Measurements from ENCODE around the gene LYRM4. TPM values are rescaled to one million over a fixed set of nuclear protein-coding genes. Genes with fewer than 3 reads are reported as not detected.

Gene LYRM4
- total and polyA plus RNA-seq, 2 donors (not counting 1 experiment from before 2014, with no cell fraction given), result 22.1 to 29.5 TPM

DNA sequence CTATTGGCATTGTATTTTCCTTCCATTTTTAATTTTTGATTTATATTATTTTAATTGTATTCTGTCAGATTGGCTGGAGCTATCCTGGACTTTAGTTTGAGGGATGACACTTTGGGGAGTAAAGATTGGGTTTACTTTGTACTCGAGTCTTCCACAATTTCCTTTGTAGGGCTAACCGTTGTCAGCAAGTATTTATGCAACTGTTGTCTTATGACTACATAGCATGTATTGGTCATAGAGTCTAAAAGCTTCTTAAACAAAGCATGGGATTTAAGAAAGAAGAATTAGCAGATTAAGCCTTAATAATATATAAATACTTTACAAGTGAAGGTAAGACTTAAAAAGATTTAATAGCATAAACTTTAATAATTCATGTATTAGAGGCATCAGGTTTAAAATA, 20.2 kb upstream of the LYRM4 start:
- H4K20me1 ChIP-seq (ENCODE audit: control insufficient read depth, insufficient read depth, low read length, poor library complexity, severe bottlenecking), result peaks cover 22% of the 10 kb centered on the region
- no peak overlapping the region for H3K4me2 ChIP-seq (replicated peaks; ENCODE audit: low read depth, low read length, poor library complexity, severe bottlenecking)
- TF ChIP-seq EZH2 (IDR thresholded peaks at IDR 0.05; ENCODE audit: borderline replicate concordance, insufficient read depth, low read depth, low read length, poor library complexity, severe bottlenecking) (no peak), CTCF (IDR thresholded peaks at IDR 0.05) (no peak)
- H3K27me3 Mint-ChIP-seq, result no peaks in the 10 kb centered on the region
- H3K27ac Mint-ChIP-seq, result no peak overlapping the region
- intact Hi-C loops (cut with micrococcal nuclease), result no loop called here
- H3K27ac ChIP-seq (ENCODE audit: low read length in 2 of 2), result no peak overlapping the region
- H3K4me3 Mint-ChIP-seq, result no peak overlapping the region
- H3K4me1 ChIP-seq (ENCODE audit: control insufficient read depth in 2 of 2, insufficient read depth in 2 of 2, low read length in 2 of 2), result peaks cover 15 to 20% of the 10 kb centered on the region in 2 donors
- no peak overlapping the region for H3K9ac ChIP-seq (ENCODE audit: low read length)
- H3K9me3 ChIP-seq (ENCODE audit: control extremely low read depth in 1 of 3, control insufficient read depth in 2 of 3, insufficient read depth in 1 of 3, low read length in 2 of 3), result no peaks in the 10 kb centered on the region
- DNase-seq, result no peak
- no peaks in the 10 kb centered on the region for H3K27me3 ChIP-seq (replicated peaks in 1 of 4; ENCODE audit: control extremely low read depth in 1 of 4, control insufficient read depth in 3 of 4, insufficient read depth in 4 of 4, low read length in 3 of 4)
- ChIA-PET POLR2A (no interaction called here), CTCF (interaction anchor here (1.3 kb wide), 1 partner anchor 22 kb away, joined by 5 read pairs; no protein-coding TSS in a partner anchor)
- no peaks in the 10 kb centered on the region for H3K9me3 Mint-ChIP-seq (ENCODE audit: insufficient read depth)
- peaks cover 0 to 1% of the 10 kb centered on the region in 2 experiments for H3K36me3 ChIP-seq (replicated peaks in 1 of 2; ENCODE audit: control extremely low read depth in 1 of 2, control insufficient read depth in 1 of 2, extremely low read depth in 1 of 2, insufficient read depth in 2 of 2, low read length in 1 of 2)
- WGBS (ENCODE audit: insufficient coverage), result 80% methylated on average over 1 of the region's 2 CpGs
- peaks cover 58% of the 10 kb centered on the region for H3K4me1 Mint-ChIP-seq
- no peak overlapping the region for H2AFZ ChIP-seq (ENCODE audit: insufficient read depth, low read depth, low read length, poor library complexity, severe bottlenecking)
- no peak for ATAC-seq (ENCODE audit: low read depth)
- peaks cover 78% of the 10 kb centered on the region for H3K79me2 ChIP-seq (ENCODE audit: control insufficient read depth, insufficient read depth, low read length)
- no peak overlapping the region for H3K4me3 ChIP-seq (ENCODE audit: control extremely low read depth in 1 of 5, extremely low read depth in 1 of 5, insufficient read depth in 1 of 5, low read depth in 2 of 5, low read length in 4 of 5)

DNA sequence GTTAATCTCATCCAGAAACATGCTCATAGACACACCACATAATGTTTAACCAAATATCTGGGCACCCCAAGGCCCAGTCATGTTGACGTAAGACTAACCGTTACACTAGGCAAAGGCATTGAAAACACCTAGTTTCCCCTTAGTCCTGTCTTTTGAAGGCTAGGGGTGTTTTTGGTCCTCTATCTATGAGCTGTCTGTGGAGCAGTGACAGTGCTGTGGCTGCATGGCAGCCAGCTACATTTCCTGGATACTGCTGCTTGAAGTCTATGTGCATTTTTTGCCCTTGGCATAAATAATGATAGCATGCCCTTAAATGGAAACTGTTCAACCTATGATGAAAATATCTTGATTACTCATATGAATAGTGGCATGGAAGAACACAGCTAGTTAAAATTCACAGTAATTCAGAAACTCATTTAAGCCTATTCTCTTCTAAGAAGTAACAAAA, 19.2 kb upstream of the LYRM4 start:
- Histone ChIP-seq H3K36me3 (replicated peaks in 1 of 2; ENCODE audit: control extremely low read depth in 1 of 2, control insufficient read depth in 1 of 2, extremely low read depth in 1 of 2, insufficient read depth in 2 of 2, low read length in 1 of 2) (no peaks in the 10 kb centered on the region), H3K9me3 (ENCODE audit: control extremely low read depth in 1 of 3, control insufficient read depth in 2 of 3, insufficient read depth in 1 of 3, low read length in 2 of 3) (no peaks in the 10 kb centered on the region), H3K4me3 (ENCODE audit: control extremely low read depth in 1 of 5, extremely low read depth in 1 of 5, insufficient read depth in 1 of 5, low read depth in 2 of 5, low read length in 4 of 5) (no peak overlapping the region), H3K4me2 (replicated peaks; ENCODE audit: low read depth, low read length, poor library complexity, severe bottlenecking) (no peak overlapping the region), H3K27ac (ENCODE audit: low read length in 2 of 2) (no peak overlapping the region), H3K27me3 (replicated peaks in 1 of 4; ENCODE audit: control extremely low read depth in 1 of 4, control insufficient read depth in 3 of 4, insufficient read depth in 4 of 4, low read length in 3 of 4) (no peaks in the 10 kb centered on the region), H2AFZ (ENCODE audit: insufficient read depth, low read depth, low read length, poor library complexity, severe bottlenecking) (no peak overlapping the region), H3K9ac (ENCODE audit: low read length) (no peak overlapping the region), H4K20me1 (ENCODE audit: control insufficient read depth, insufficient read depth, low read length, poor library complexity, severe bottlenecking) (peaks cover 16% of the 10 kb centered on the region), H3K79me2 (ENCODE audit: control insufficient read depth, insufficient read depth, low read length) (peaks cover 78% of the 10 kb centered on the region), H3K4me1 (ENCODE audit: control insufficient read depth in 2 of 2, insufficient read depth in 2 of 2, low read length in 2 of 2) (peaks cover 15 to 20% of the 10 kb centered on the region in 2 donors)
- Mint-ChIP-seq H3K27ac (peak overlapping the region; percentile 53), H3K9me3 (ENCODE audit: insufficient read depth) (no peaks in the 10 kb centered on the region), H3K4me1 (peaks cover 56% of the 10 kb centered on the region), H3K4me3 (peak overlapping the region; percentile 32), H3K27me3 (no peaks in the 10 kb centered on the region)
- ATAC-seq (ENCODE audit: low read depth) (no peak), DNase-seq (no peak)
- intact Hi-C loops (cut with micrococcal nuclease), result loop anchor here (2.0 kb wide), 1 partner anchor 23 kb away; no protein-coding TSS in a partner anchor
- ChIA-PET POLR2A (interaction anchor here (2.5 kb wide), 1 partner anchor 19 kb away, joined by 9 read pairs; the partner anchor contains the start of genes FARS2 and LYRM4), CTCF (interaction anchor here (0.6 to 1.3 kb wide), 4 partner anchors 11 to 136 kb away, joined by 3 to 5 read pairs (median 4); no protein-coding TSS in a partner anchor)
- TF ChIP-seq EZH2 (IDR thresholded peaks at IDR 0.05; ENCODE audit: borderline replicate concordance, insufficient read depth, low read depth, low read length, poor library complexity, severe bottlenecking) (no peak), CTCF (IDR thresholded peaks at IDR 0.05) (no peak)
- WGBS (ENCODE audit: insufficient coverage), result no CpG with 5 or more reads among the region's 2 CpGs
